ENCODE results near the gene SLC43A3.

The SLC43A3 gene

DNA sequence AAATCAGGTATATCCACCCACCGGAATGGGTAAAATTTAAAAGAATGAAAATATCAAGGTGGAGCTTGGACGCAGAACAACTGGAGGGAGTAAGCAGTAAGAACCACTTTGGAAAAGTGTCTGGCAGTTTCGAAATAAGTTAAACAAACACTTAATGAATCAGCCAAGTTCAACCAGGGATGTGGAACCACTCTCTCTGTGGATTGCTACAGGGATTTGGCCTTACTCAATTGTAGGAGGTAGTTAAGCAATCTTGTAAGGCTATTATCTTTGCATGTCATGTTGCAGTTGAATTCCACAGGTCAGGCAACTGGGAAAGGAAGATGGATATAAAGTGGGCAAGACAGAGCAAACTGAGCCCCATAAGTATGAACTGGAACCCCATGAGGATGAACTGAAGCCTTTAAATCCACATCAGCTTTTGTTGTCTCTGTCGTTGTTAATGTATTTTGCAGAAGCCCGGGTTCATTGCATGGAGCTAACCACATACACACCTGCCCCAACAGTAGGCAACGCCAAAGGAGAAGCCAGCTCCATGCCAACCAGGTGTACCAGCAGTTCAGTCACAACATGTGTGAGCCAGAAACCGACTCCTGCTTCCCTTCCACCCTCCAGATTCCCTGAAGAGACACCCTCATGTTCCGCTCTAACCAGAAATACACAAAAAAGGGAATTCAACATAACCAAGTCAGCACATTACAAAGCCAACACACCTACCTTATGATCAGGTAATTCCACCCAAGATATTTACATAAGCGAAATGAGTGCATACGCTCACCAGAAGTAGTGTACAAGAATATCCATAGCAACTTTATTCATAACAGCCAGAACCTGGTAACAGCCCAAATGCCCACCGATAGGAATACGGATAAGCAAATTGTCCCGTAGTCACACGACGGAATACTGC is 8.0 kb upstream of the SLC43A3 start:
- Histone ChIP-seq H3K27me3 (ENCODE audit: control insufficient read depth, low read length) (no peaks in the 10 kb centered on the region; the same call in 1 of the 2 replicates), H3K9me3 (ENCODE audit: control insufficient read depth, insufficient read depth, low read length) (no peaks in the 10 kb centered on the region), H4K20me1 (ENCODE audit: control insufficient read depth, insufficient read depth, low read depth, low read length) (no peaks in the 10 kb centered on the region), H3K79me2 (ENCODE audit: control insufficient read depth, low read length) (no peaks in the 10 kb centered on the region), H3K27ac (ENCODE audit: low read depth, low read length) (no peak overlapping the region), H3K4me1 (ENCODE audit: control insufficient read depth, low read length) (no peaks in the 10 kb centered on the region), H3K36me3 (ENCODE audit: control insufficient read depth, low read length) (no peaks in the 10 kb centered on the region), H3K4me3 (ENCODE audit: low read length) (no peak overlapping the region), H3F3A (ENCODE audit: control insufficient read depth, insufficient read depth) (no peaks in the 10 kb centered on the region), H3K9me2 (replicated peaks; ENCODE audit: control insufficient read depth, low read length) (no peaks in the 10 kb centered on the region), H3K4me2 (ENCODE audit: low read length) (no peak overlapping the region)
- TF ChIP-seq EZH2phosphoT487 (IDR thresholded peaks at IDR 0.05; ENCODE audit: borderline replicate concordance, low read length), result no peak
- TF ChIP-seq, protein P1, sequence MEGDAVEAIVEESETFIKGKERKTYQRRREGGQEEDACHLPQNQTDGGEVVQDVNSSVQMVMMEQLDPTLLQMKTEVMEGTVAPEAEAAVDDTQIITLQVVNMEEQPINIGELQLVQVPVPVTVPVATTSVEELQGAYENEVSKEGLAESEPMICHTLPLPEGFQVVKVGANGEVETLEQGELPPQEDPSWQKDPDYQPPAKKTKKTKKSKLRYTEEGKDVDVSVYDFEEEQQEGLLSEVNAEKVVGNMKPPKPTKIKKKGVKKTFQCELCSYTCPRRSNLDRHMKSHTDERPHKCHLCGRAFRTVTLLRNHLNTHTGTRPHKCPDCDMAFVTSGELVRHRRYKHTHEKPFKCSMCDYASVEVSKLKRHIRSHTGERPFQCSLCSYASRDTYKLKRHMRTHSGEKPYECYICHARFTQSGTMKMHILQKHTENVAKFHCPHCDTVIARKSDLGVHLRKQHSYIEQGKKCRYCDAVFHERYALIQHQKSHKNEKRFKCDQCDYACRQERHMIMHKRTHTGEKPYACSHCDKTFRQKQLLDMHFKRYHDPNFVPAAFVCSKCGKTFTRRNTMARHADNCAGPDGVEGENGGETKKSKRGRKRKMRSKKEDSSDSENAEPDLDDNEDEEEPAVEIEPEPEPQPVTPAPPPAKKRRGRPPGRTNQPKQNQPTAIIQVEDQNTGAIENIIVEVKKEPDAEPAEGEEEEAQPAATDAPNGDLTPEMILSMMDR (IDR thresholded peaks at IDR 0.05; ENCODE audit: low read depth, low read length, poor library complexity, severe bottlenecking), result no peak

DNA sequence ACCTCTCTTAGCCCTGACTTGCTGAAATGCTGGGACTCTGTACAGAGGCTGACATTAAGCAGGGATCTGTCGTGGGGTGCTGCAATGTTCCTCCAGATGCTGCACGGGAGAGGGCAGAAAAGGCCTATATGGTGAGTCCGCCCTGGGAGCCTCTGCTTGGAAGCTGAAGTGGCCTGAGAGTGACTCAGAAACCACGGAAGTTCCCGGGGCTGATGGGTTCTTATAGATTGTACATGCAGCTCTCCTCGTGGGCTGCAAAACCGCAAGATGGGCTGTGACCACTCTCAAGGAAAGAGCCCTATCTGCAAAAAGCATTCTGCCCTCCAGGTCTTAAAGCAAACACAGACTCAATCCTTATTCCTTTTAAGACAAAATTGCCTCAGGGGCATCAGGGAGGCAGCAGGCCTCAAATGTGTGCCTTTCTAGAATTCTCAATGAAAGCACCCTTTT is 5.8 kb upstream of the SLC43A3 start:
- H3F3A ChIP-seq (ENCODE audit: control insufficient read depth, insufficient read depth), result no peaks in the 10 kb centered on the region
- no peaks in the 10 kb centered on the region for H4K20me1 ChIP-seq (ENCODE audit: control insufficient read depth, insufficient read depth, low read depth, low read length)
- H3K9me3 ChIP-seq (ENCODE audit: control insufficient read depth, insufficient read depth, low read length), result no peaks in the 10 kb centered on the region
- H3K79me2 ChIP-seq (ENCODE audit: control insufficient read depth, low read length), result no peaks in the 10 kb centered on the region
- no peaks in the 10 kb centered on the region; the same call in 1 of the 2 replicates for H3K27me3 ChIP-seq (ENCODE audit: control insufficient read depth, low read length)
- H3K36me3 ChIP-seq (ENCODE audit: control insufficient read depth, low read length), result no peaks in the 10 kb centered on the region
- peaks cover under 1% of the 10 kb centered on the region for H3K4me1 ChIP-seq (ENCODE audit: control insufficient read depth, low read length)
- H3K9me2 ChIP-seq (replicated peaks; ENCODE audit: control insufficient read depth, low read length), result no peaks in the 10 kb centered on the region
- no peak overlapping the region for H3K4me3 ChIP-seq (ENCODE audit: low read length)
- H3K4me2 ChIP-seq (ENCODE audit: low read length), result no peak overlapping the region
- no peak for TF ChIP-seq EZH2phosphoT487 (IDR thresholded peaks at IDR 0.05; ENCODE audit: borderline replicate concordance, low read length)
- TF ChIP-seq, protein P1 (IDR thresholded peaks at IDR 0.05; ENCODE audit: low read depth, low read length, poor library complexity, severe bottlenecking), result no peak
- no peak overlapping the region for H3K27ac ChIP-seq (ENCODE audit: low read depth, low read length)

DNA sequence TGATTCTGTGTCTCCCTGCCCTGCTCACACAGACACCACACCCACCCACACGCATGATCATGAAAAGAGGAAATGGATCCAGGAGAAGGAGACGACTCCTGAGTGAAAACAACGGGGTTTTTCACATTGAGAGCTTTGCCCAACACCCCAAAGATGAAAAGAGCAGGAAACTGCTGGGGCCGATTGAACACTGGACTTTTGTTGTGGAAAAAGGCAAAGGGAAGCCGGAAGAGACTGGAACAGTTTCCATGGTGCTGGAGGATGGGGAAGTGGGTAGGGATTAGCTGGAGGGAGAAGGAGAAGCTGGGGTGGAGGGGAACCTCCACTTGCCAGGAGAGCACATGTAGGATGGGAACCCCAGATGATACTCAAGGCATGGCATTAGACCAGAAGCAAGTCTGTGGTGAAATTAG is 5.2 kb upstream of the SLC43A3 start:
- H3K4me1 ChIP-seq (ENCODE audit: control insufficient read depth, low read length), result peaks cover 6% of the 10 kb centered on the region
- no peaks in the 10 kb centered on the region for H3K79me2 ChIP-seq (ENCODE audit: control insufficient read depth, low read length)
- no peaks in the 10 kb centered on the region for H3K9me3 ChIP-seq (ENCODE audit: control insufficient read depth, insufficient read depth, low read length)
- no peaks in the 10 kb centered on the region for H3K9me2 ChIP-seq (replicated peaks; ENCODE audit: control insufficient read depth, low read length)
- no peaks in the 10 kb centered on the region; the same call in 1 of the 2 replicates for H3K27me3 ChIP-seq (ENCODE audit: control insufficient read depth, low read length)
- H3K4me2 ChIP-seq (ENCODE audit: low read length), result no peak overlapping the region
- H4K20me1 ChIP-seq (ENCODE audit: control insufficient read depth, insufficient read depth, low read depth, low read length), result no peaks in the 10 kb centered on the region
- TF ChIP-seq EZH2phosphoT487 (IDR thresholded peaks at IDR 0.05; ENCODE audit: borderline replicate concordance, low read length), result no peak
- TF ChIP-seq, protein P1 (IDR thresholded peaks at IDR 0.05; ENCODE audit: low read depth, low read length, poor library complexity, severe bottlenecking), result no peak
- no peak overlapping the region for H3K4me3 ChIP-seq (ENCODE audit: low read length)
- no peaks in the 10 kb centered on the region for H3F3A ChIP-seq (ENCODE audit: control insufficient read depth, insufficient read depth)
- H3K27ac ChIP-seq (ENCODE audit: low read depth, low read length), result no peak overlapping the region
- no peaks in the 10 kb centered on the region for H3K36me3 ChIP-seq (ENCODE audit: control insufficient read depth, low read length)

All from DOHH2 (cell line).